Activated CD4-positive, CD25-positive, alpha-beta regulatory T cell (primary cell): ENCODE data around the gene KAT6B.

ENCODE experiments used
- DNase-seq, 4 experiments: peaks; one replicate each; lab custom pipeline; 2025; lab: John Stamatoyannopoulos, UW

KAT6B gene

DNA sequence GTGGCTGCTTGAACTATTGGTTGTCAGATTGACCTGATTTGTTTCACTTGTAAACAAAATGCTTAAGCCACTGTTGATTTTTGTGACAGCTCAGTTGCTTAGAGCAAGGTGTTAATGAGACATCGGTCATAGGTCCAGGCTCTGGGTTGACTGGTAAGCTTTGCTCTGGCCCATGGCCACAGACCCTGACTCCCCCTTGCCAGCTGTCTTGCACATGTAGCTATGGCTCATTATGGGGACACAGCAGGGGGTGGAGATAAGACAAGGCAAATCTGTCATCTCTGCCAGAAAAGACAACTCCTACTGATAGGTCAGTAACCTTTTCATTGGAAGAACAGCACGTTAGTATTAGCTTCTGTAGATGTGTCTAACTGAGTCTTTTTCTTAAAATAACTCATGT is 95.3 kb downstream of the KAT6B start:
- no peak for DNase-seq

DNA sequence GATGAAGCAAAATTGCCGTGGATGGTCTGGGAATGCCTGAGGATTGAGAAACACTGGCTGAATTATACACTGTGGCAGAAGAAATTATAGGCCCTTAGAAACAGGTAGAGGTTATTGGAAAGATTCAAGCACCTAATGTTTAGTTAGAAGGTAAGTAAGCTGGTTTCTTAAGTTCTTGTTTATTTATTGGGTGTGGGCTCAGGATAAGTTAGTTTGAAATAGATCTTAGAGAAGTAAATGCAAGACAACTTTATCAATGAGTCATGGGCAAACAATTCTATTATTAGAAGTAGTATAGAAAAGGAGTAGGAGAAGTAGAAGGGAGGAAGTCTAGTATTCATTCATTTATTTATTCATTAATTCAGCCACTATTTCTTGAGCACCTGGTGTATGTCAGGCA is 96.5 kb downstream of the KAT6B start:
- DNase-seq = no peak

DNA sequence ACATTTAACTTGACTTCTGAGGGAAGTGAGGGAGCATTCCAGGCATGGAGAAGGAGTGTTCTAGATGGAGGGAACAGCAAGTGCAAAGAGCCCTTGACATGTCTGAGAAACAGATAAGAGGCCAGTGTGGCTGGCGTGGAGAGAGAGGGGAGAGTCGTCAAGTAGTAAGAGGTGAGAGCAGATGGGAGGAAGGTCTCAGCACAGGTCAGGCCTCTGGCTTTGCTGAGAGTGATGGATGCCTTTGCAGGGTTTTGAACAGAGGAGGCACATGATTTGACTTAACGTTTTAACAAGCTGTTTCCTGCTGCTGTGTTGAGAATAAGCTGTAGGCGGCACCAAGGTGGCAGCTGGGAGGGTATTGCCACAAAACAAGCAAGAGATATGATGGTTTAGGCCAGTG is 97.2 kb downstream of the KAT6B start:
- DNase-seq = no peak

DNA sequence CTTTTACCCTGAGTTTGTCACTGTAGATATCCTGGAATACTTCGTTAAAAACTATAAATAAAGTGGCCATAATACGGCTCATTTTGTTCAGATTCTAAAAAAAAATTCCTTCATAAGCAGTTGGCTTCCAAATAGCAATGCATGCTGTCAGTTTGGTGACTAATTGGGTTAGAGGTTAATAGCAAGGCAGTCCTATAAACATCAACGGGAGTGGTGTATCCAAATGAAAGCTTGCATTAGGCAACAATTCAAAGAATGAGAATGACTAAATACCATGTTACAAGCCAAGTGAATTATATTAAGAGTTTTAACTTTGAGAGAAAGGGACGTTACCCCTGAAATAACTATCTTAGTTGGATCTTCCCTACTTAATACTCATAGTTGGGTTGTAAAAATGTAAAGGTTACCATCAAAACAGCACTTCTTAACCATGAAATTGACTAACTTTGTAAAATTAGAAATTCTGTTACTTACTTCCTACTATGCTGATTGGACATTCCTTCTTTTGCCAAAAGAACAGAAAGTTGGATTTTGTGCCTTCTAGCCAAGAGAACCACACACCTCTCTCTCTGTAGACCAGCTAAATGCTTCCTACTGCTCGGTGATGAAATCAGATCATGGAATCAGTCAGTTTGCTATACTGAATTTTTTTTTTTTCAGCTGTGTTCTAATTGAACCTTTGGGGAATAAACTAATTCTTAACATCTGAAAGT is 98.0 kb downstream of the KAT6B start:
- no peak for DNase-seq

DNA sequence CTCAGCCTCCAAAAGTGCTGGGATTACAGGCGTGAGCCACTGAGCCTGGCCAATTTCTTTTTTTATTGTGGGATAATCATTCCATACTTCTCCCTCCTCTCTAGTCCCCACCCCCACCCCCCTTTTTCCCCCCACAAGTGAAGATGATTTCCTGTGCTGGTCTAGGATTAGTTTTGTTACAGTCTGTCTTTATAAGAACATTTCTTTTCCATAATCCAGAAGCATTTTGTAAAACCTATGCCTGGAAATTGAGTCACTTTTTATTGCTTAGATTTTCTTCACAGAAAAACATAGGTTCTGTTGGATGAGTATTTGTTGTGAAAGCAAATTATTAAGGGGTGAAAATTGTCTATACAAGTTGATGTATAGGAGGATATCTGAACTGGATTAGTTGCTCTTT is 98.9 kb downstream of the KAT6B start:
- no peak for DNase-seq

DNA sequence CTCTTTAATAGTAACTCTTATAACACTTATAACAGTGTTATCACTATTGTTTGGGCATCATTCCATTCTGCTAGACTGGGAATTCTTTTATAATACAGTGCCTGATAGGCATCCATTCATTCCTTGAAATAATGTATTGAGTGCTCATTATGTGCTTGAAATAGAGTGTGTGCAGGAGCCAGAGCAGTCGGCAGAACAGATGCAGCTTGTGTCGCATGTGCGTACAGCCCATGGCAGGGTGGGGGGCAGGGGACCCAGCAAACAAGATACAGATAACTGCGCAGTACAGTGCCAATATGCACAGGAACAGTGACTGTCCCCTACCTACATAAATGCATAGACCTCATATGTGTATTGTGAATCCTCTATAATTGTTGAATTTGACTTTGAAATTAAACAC is 99.3 kb downstream of the KAT6B start:
- DNase-seq = no peak

DNA sequence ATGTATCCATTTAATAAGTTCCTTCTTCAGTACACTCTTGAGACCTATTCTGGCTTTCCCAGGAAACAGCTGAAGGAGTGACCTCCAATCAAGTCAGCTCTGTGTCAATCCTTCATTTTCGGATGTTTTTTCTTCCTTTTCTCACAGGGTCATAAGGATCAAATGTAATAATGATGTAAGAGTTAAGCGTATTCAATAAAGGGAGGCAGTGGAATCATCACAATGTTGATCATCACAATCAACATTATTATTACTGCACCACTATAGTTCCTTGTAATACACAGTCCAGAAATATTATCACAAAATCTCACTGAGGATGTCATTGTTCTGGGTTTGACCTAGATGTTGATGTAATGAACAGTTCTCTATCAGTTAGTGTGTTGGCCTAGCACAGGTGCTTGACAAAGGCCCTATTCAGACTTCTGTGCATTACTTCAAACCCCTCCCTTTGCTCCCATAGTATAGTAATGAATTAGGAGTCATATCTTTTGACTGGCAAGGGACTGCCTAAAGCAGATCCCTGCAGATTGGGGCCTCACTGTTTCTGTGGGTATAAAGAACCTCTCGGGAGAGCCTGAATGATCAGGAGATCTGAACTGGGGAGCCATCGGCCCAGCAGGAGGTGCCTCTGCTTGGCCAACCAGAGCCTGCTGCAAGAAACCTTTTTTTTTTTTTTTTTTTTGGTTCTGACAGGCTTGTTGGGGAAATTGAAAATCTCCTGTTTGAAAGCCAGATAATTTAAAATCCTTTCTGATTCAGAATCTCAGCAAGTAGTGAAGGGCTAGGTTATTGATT is 100.6 kb downstream of the KAT6B start:
- no peak for DNase-seq

DNA sequence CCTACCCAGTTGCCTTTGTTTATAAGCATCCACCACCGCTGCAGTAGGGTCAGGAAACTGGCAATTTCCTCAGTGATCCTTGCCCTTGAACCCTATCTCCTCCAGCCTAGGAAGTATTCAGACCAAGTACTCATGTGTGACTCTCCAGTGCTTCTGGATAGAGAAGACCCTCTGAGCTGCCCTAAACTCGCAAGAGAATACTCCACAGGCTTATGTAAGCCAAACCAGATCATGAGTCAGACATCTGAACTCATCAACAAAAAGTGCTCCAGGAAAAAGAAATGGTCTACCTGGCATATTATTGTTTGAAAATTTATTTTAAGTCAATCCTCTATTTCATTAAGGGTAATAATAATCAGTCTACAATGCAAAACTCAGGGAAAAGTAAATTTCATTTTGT is 101.3 kb downstream of the KAT6B start:
- DNase-seq = no peak

DNA sequence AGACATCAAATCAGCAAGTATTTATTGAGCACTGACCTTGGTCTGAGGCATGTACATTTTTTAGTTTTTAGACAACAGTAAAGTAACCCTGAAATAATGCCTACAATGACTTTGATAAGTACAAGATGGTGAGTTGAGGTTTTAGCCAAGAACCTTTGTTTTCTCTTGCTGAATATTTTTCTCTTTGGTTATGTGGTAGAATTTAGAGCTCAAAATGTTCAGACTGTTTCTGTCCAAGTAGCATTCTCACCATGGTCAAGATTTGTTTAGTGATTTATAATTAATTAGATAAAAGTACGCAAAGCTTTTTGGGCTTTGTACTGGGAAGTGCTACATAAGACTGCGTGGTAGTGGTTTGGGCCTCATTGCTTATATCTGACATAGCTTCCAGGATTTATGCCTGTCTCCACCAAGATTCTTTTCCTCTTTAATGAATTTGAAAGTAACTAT is 102.4 kb downstream of the KAT6B start:
- DNase-seq = no peak

DNA sequence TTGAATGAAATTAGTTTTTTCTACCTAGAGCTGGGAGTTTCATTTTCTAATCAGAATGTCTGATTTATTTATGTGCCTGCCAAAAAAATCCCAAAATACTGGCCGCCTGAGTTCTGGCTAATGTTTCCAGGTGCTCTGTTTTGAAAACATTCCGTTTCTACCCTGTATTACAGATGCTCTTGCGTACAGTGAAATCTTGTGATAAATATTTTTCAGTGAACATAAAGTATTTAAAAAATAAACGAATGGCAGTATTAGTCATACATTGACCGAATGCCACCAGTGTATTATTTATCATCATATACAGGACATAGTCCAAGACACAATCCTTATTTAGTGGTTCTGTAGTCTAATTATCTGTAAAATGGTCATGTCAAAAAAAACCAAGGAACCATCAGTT is 102.8 kb downstream of the KAT6B start:
- no peak for DNase-seq

DNA sequence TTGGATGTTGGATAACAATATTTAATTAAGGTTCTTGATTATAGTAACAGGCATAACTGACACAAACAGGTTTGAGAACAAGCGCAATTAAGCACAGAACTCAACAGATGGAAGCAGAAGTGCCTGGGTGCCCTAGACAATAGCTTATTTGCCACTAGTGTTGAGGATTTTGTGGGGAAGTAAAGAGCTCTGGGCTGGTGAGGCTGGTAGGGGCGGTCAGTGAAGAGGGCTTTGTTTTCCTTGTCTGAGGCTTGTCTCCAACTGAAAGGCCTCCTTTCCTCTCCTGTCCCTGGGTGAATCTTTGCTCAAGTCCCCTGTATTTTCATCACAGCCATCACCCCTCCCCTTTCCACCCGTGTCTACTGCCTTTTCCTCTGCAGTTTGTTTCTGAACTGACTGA is 104.6 kb downstream of the KAT6B start:
- no peak for DNase-seq

DNA sequence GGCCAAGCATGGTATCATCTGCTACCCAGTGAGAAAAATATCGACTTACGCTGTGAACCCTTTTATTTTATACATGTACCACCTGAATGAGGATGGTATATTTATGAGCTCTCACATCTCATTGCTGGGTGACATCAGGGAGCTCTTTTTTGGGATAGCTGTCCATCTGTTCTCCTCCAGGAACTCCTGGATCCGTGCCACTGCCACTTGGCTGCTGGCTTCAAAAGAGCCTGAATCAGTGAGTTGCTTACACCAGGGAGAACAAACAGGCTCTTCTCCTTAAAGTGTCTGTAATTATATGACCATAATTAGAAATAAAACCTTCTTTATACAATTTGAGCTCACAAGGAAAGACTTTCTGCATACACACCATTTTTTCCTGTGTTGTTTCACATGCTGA is 106.2 kb downstream of the KAT6B start:
- DNase-seq = no peak

DNA sequence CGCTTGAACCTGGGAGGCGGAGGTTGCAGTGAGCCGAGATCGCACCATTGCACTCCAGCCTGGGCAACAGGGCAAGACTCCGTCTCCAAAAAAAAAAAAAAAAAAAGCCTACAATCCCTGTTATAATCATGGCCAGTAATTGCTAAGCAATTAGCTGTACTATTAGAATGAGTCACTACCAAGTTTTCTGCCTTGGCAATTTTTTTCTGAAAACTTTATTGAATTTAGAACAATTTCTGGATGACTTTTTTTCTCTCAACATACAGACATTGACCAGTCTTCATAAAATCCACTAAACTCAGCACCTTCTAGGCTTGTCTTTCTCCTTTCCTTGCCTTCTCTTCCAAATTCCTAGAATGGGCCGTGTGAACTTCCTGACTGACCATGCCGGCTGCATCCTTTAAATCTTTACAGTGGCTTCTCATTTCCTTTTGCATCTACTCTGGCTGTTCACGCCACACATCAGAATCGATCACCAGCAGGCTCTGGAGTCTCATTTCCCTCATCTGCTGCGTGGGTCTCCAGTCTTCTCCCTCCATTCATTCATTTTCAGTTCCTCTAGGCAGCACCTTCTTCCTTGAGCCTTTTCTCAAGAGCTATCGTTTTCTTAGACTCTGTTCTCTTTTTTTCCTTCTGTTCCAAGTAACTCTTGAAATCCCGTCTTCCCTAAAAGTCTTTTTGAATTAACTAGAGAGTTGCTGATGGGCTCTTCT is 107.9 kb downstream of the KAT6B start:
- DNase-seq = no peak

DNA sequence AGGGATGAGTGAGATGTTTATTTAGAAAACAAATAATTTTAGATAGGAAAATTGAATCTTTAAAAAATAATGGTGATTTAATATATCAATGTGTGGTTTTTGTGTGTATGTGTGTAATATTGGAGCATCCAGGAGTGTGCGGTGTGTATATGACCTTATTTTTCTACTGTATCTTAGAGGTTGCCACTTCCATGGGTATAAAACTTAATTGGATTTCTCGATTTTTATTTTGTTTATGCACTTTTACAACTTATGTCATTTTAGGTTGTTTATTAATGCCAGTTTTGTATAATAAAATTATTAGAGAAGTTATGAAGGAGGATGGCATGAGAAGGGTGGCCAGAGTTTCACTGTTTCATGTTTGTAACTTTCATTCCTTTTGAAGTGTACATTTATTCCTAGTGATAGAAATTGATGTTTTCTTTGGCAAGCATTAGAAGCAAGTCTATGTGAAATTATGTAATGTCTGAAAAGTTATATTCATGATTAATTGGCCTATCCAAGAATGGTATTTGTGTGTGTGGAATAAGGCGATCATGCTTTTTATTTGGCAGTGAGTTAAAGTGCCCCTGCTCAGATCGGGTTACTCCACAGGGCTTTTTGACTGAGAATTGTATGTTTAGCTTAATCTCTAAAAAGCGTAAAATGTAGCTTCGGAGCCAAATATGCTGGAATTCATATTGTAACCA is 110.3 kb downstream of the KAT6B start:
- DNase-seq = no peak

DNA sequence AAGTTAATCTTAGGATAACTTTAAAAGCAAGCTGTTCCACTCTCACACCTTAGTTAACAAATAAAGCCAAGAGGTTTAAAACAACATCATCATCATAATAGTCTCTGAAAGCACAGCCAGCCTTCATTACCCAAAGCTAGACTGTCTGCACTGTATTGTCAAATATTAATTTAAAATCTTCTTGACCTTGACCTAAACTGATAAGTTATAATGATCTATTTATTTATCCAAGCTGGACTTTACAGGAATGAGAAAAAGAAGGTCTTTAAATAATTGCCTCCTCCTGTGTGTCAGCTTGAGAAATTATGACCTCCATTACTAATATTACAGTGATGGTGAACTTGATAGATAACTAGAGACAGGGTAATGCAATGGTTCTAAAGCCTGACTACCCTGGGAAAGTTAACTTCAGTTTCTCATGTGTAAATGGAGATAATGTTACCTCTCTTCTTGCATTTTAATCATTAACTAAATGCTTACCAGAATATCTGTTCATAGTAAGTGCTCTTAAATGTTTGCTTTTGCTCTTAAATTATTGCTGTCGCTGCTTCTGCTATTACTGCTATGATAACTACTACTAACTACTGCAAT is 111.0 kb downstream of the KAT6B start:
- no peak for DNase-seq

DNA sequence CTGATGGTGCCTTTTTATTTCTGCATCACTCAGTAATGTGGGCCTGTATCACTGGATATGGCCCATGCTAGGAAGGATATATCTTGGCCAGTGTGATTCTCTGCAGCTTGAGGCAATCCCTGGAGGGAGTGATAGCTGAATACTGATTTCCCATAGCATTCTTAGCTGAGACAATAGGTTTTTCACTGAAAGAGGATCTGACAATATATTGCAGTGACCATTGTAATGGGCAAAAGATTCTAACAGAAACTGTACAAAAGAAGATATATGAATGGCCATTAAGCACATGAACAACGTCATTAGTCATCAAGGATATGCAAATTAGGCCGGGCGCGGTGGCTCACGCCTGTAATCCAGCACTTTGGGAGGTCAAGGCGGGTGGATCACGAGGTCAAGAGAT is 117.8 kb downstream of the KAT6B start:
- DNase-seq = no peak

DNA sequence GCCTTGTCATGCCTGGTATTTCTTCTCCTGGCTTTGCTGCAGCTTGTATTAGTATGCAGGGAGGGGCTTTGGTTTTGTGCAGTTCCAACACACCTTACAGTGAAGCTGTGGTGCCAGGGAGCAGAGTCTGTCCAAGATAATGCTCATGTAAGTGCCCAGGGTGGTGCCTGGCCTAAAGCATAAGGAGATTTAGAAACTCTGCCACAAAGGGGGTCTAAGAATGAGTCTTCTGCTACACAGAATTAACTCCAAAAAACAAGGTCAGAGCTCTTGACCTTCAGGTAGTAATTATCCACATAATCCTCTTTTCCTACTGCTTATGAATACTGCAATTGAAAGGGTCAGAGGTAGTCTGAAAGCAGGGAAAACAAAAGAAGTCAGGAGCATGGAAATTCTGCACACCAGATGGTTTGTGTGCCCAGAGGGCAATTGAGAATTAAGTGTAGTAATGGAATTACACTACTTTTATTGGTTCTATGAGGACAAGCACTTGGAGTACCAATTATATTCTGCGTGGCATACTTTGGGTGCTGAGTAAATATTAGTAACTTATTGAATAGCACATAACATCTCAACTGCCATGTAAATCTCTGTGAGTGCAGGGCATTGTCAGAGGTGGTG is 121.5 kb downstream of the KAT6B start:
- DNase-seq = no peak

DNA sequence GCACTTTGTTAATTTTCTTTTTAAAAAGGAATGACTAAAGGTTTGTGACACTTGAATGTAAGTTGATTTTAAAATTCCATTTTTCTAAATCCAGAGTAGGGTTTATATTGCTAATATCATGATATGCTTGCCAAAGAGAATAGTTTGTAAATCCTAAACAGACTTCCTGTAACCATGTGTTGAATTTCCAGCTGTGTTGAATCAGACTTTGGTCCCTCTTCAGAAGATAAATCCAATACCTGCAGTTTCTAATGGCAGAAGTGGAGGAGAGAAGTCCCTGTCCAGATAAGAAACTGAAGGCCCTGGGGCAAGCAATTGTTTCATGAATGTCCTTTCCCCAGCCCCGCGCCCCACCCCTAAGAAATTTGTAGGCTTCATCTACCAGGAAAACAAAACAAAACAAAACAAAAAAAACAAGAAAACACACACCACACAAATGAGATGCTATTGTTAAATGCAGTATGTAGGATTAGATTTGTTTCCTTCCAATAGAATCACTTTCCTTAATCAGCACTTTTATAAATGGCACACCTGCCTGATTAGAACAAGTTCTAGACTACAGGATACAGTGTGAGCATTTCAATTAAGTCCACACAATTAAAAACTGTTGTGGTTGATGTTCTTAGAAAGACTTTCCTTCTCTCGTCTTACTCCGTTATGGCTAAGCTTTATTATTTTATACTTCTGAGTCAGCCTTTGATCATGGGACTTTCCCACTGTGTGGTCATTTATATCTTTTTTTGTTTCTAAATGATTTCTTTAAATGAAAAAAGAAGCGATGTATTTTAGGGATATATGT is 122.8 kb downstream of the KAT6B start:
- no peak for DNase-seq

DNA sequence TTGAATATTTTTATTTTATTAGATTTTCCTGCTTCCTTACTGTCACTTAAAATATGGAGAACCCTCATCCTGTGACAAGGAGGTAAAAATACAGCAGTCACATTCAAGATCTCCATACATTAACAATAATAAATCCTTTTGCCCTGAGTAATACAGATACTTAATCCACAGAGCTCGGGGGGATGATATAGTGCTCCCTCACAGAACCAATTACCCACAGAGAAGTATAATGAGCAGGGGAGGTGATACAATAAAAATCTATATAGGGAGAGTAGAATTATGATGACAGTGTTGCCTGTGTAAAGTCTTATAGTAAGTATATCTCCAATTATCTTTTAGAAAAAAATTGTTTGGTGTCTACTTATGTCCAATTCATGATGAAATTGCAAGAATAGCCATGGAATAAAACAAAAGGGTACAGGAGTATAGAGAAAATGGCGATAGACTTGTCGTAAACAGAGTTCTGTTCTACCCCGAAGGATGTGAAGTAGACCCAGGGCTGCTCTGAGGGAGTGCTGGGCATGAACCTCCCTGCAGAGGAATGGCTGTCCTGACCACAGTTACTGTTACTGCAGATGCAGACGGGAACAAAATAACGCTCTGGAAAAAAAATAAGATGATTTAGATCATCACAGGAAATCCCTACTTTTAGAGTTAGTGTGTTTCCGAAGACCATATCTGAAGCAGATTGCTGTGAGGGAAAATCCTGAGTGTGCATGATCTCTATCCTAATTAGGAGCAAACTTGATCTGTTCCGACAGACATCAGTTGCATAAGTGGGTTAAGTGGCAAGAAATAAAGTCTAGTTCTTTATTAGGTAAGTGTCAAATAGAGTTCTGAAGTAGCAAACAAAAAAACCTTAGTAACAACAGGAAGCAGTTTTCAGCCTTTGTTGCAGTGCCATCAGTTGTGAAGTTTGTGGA is 123.7 kb downstream of the KAT6B start:
- no peak for DNase-seq

DNA sequence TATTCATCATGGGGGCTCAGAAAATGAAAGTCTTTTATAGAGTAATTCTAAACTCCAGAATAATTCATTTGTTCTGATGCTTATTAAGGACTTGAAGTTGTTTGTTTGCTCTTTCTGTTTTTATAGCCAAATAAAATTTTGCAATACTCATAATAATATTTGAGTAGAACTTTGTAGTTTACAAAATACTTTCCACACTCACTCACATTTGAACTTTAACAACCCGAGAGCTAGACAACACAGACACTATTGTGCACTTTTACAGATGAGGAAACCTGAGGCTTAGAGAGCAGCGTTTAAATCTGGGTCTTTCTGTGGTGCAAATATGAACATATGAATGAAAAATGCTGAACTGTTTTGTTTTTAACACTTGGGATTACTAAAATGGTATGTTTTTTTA is 126.8 kb downstream of the KAT6B start:
- DNase-seq = no peak
